H1 (cell line): ENCODE measurements around the gene CEACAM7. TPM values are rescaled to one million over a fixed set of nuclear protein-coding genes. Genes with fewer than 3 reads are reported as not detected.

Source experiments
- CTCF ChIA-PET: fragments of 300-600 bp; sonication (Branson Sonifier 250); formaldehyde crosslinking; loops from one replicate; lab custom pipeline; 2021; ENCODE audit not compliant: partially characterized antibody; lab: Charles Lee
- POLR2A ChIA-PET: fragments of 300-600 bp; sonication (Branson Sonifier 250); formaldehyde crosslinking; loops from one replicate; lab custom pipeline; 2021; ENCODE audit warnings: inconsistent platforms; ENCODE audit not compliant: partially characterized antibody; lab: Charles Lee
- DNase-seq, 2 experiments: peaks; one replicate each; pipeline versions ENCODE4 v3.0.0 to v3.0.0-alpha.2; 2010 to 2022; ENCODE audit warnings: low spot score in 2 of 2, low read depth in 1 of 2, mixed read lengths in 1 of 2
- FAIRE-seq: peaks from 2 replicates; lab custom pipeline; 2011; peaks lifted over from hg19 to GRCh38; lab: Jason Lieb, UNC
- H2AFZ ChIP-seq: 2 replicates; pipeline ENCODE4 v1.8.1; 2012; ENCODE audit warnings: low read length, inconsistent platforms
- H2AK5ac ChIP-seq: 2 replicates; pipeline ENCODE4 v1.6.1; 2013; ENCODE audit warnings: low read depth, low read length
- H2BK120ac ChIP-seq: replicated peaks from 2 replicates; pipeline ENCODE3; 2013; ENCODE audit warnings: low read depth, low read length, inconsistent platforms
- H2BK12ac ChIP-seq: 2 replicates; pipeline ENCODE4 v1.6.1; 2013; ENCODE audit warnings: low read depth, low read length
- H2BK15ac ChIP-seq: 2 replicates; pipeline ENCODE4 v1.6.1; 2013; ENCODE audit warnings: low read length
- H2BK20ac ChIP-seq: 2 replicates; pipeline ENCODE4 v1.6.1; 2013; ENCODE audit warnings: low read length
- H2BK5ac ChIP-seq: 2 replicates; pipeline ENCODE4 v1.6.1; 2013; ENCODE audit warnings: low read depth, low read length
- H3K14ac ChIP-seq: 2 replicates; pipeline ENCODE4 v1.6.1; 2013; ENCODE audit warnings: inconsistent platforms; ENCODE audit not compliant: insufficient read length
- H3K18ac ChIP-seq: 2 replicates; pipeline ENCODE4 v1.6.1; 2013; ENCODE audit warnings: low read length; ENCODE audit errors: extremely low read depth
- H3K23ac ChIP-seq: 2 replicates; pipeline ENCODE4 v1.6.1; 2013; ENCODE audit warnings: inconsistent platforms; ENCODE audit not compliant: insufficient read length
- H3K23me2 ChIP-seq: 2 replicates; pipeline ENCODE4 v1.6.1; 2013; ENCODE audit warnings: low read depth, low read length
- H3K27ac ChIP-seq: 2 replicates; pipeline ENCODE4 v1.6.1; 2011; ENCODE audit warnings: low read depth, low read length, inconsistent platforms
- H3K27me3 ChIP-seq, 4 experiments: replicated peaks in 1 of 4; 1 replicate in 1 of 4; 2 replicates in 3 of 4; pipeline versions ENCODE4 v1.6.1 to v1.8.1; 2011 to 2013; ENCODE audit warnings: low read length in 3 of 4, mild to moderate bottlenecking in 3 of 4, inconsistent platforms in 2 of 4, mixed read lengths in 2 of 4, moderate library complexity in 1 of 4; ENCODE audit not compliant: control insufficient read depth in 3 of 4, insufficient read depth in 3 of 4; ENCODE audit errors: extremely low read depth in 1 of 4
- H3K36me3 ChIP-seq, 4 experiments: 2 replicates each; pipeline versions ENCODE4 v1.6.1 to v1.8.1; 2011 to 2013; ENCODE audit warnings: mild to moderate bottlenecking in 4 of 4, low read length in 3 of 4, moderate library complexity in 2 of 4, control low read depth in 1 of 4, inconsistent platforms in 1 of 4; ENCODE audit not compliant: insufficient read depth in 4 of 4, control insufficient read depth in 2 of 4
- H3K4ac ChIP-seq: replicated peaks from 2 replicates; pipeline ENCODE3; 2013; ENCODE audit warnings: low read length, low read depth, mixed read lengths, inconsistent platforms; ENCODE audit not compliant: insufficient read length
- H3K4me1 ChIP-seq, 4 experiments: replicated peaks in 1 of 4; 1 replicate in 1 of 4; 2 replicates in 3 of 4; pipeline versions ENCODE4 v1.6.1 to v1.8.1; 2011 to 2013; ENCODE audit warnings: low read length in 3 of 4, inconsistent platforms in 2 of 4, mixed read lengths in 1 of 4; ENCODE audit not compliant: insufficient read depth in 4 of 4, control insufficient read depth in 3 of 4
- H3K4me2 ChIP-seq, 2 experiments: 2 replicates each; pipeline versions ENCODE4 v1.6.1 to v1.8.1; 2011 to 2013; ENCODE audit warnings: low read depth in 2 of 2, low read length in 2 of 2, control low read depth in 1 of 2, inconsistent platforms in 1 of 2, mild to moderate bottlenecking in 1 of 2; ENCODE audit not compliant: insufficient read depth in 1 of 2
- H3K4me3 ChIP-seq, 4 experiments: fragments of 200-600, 300-600 bp in 1 of 4; sonication (generic), shearing (Covaris generic), sonication (Bioruptor Twin) in 1 of 4; 2 replicates each; pipeline versions ENCODE4 v1.5.1 to v1.8.1; 2011 to 2016; ENCODE audit warnings: low read length in 4 of 4, low read depth in 3 of 4, control low read depth in 2 of 4, inconsistent platforms in 2 of 4, mild to moderate bottlenecking in 2 of 4, mixed read lengths in 1 of 4, moderate library complexity in 1 of 4; ENCODE audit not compliant: insufficient read depth in 2 of 4; ENCODE audit errors: extremely low read depth in 1 of 4
- H3K56ac ChIP-seq: replicated peaks from 2 replicates; pipeline ENCODE3; 2013; ENCODE audit warnings: low read depth, mild to moderate bottlenecking, mixed read lengths, low read length, inconsistent platforms; ENCODE audit not compliant: insufficient read length
- H3K79me1 ChIP-seq: 2 replicates; pipeline ENCODE4 v1.6.1; 2013; ENCODE audit warnings: low read depth, low read length, control low read depth
- H3K79me2 ChIP-seq, 2 experiments: 2 replicates each; pipeline versions ENCODE4 v1.6.1 to v1.8.1; 2012 to 2013; ENCODE audit warnings: low read length in 2 of 2, mild to moderate bottlenecking in 2 of 2, inconsistent platforms in 1 of 2; ENCODE audit not compliant: insufficient read depth in 2 of 2, control insufficient read depth in 1 of 2
- H3K9ac ChIP-seq, 4 experiments: replicated peaks in 1 of 4; 1 replicate in 1 of 4; 2 replicates in 3 of 4; pipeline versions ENCODE4 v1.6.1 to v1.8.1; 2011 to 2013; ENCODE audit warnings: low read depth in 3 of 4, low read length in 3 of 4, control low read depth in 2 of 4, mild to moderate bottlenecking in 2 of 4, moderate library complexity in 2 of 4, inconsistent platforms in 1 of 4; ENCODE audit errors: extremely low read depth in 1 of 4
- H3K9me3 ChIP-seq, 2 experiments: 2 replicates each; pipeline versions ENCODE4 v1.6.1 to v1.8.1; 2012 to 2013; ENCODE audit warnings: mild to moderate bottlenecking in 2 of 2, moderate library complexity in 2 of 2, control low read depth in 1 of 2, inconsistent platforms in 1 of 2, low read depth in 1 of 2, low read length in 1 of 2, mixed read lengths in 1 of 2; ENCODE audit not compliant: insufficient read depth in 2 of 2
- H4K20me1 ChIP-seq, 2 experiments: replicated peaks in 1 of 2; 2 replicates each; pipeline versions ENCODE3 to v1.8.1; 2011 to 2013; ENCODE audit warnings: inconsistent platforms in 2 of 2, low read length in 2 of 2, mild to moderate bottlenecking in 1 of 2; ENCODE audit not compliant: insufficient read depth in 2 of 2, control insufficient read depth in 1 of 2
- H4K5ac ChIP-seq: 2 replicates; pipeline ENCODE4 v1.6.1; 2013; ENCODE audit warnings: low read length, low read depth, mixed read lengths, inconsistent platforms; ENCODE audit not compliant: insufficient read length
- H4K8ac ChIP-seq: 2 replicates; pipeline ENCODE4 v1.8.0; 2013; ENCODE audit warnings: mild to moderate bottlenecking, moderate library complexity, low read length, inconsistent platforms; ENCODE audit not compliant: insufficient read depth; ENCODE audit errors: extremely low read depth
- H4K91ac ChIP-seq: replicated peaks from 2 replicates; pipeline ENCODE3; 2013; ENCODE audit warnings: low read length, mixed read lengths, inconsistent platforms; ENCODE audit not compliant: insufficient read length
- BACH1 ChIP-seq: IDR thresholded peaks from 2 replicates; pipeline ENCODE4 v1.6.1; 2012; ENCODE audit warnings: low read length, improper control_type of control experiment
- WGBS, 2 experiments: shearing (Covaris generic) in 1 of 2; methylation state at CpG; one replicate each; pipeline versions ENCODE4 v1.1.6 to v1.1.7; 2013 to 2015; ENCODE audit warnings: low lambda C conversion rate in 2 of 2, mixed read lengths in 2 of 2, inconsistent platforms in 1 of 2, low coverage in 1 of 2, missing lambda C conversion rate in 1 of 2; ENCODE audit not compliant: insufficient replicate concordance in 2 of 2, insufficient coverage in 1 of 2, insufficient read length in 1 of 2; ENCODE audit errors: extremely low coverage in 1 of 2, missing lambda C conversion rate in 1 of 2; 5-methylcytosine and 5-hydroxymethylcytosine counted together
- polyA plus RNA-seq, 7 experiments: library from polyadenylated mRNA; depleted of rRNA in 3 of 7; stranded (reverse) in 5 of 7; unstranded in 2 of 7; fragments of >200 nt in 5 of 7; fragments of 200-250 nt in 2 of 7; gene quantifications; 1 replicate in 5 of 7; 2 replicates in 1 of 7; 4 replicates in 1 of 7; pipeline versions ENCODE4 v1.2.1 to v1.2.3, GENCODE V29; 2011 to 2013; ENCODE audit warnings: missing spikeins in 2 of 7, mixed read lengths in 2 of 7
- total RNA-seq: library from RNA; stranded (reverse); fragmentation: NEBNext Ultra II Directional; extraction: Animal tissue kit (Norgen Biotek cat#: 25700); gene quantifications from 2 replicates; pipeline ENCODE4 v1.2.1, GENCODE V29; 2021

The CEACAM7 gene
- total and polyA plus RNA-seq, 2 of the 8 experiments (the other 6 are each of a cell fraction or from before 2014, with no cell fraction given) = not detected

DNA sequence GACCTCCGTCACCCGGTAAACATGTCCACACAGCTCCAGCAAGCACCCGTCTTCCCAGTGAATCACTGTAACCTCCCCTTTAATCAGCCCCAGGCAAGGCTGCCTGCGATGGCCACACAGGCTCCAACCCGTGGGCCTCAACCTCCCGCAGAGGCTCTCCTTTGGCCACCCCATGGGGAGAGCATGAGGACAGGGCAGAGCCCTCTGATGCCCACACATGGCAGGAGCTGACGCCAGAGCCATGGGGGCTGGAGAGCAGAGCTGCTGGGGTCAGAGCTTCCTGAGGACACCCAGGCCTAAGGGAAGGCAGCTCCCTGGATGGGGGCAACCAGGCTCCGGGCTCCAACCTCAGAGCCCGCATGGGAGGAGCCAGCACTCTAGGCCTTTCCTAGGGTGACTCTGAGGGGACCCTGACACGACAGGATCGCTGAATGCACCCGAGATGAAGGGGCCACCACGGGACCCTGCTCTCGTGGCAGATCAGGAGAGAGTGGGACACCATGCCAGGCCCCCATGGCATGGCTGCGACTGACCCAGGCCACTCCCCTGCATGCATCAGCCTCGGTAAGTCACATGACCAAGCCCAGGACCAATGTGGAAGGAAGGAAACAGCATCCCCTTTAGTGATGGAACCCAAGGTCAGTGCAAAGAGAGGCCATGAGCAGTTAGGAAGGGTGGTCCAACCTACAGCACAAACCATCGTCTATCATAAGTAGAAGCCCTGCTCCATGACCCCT, 11.3 kb upstream of the CEACAM7 start:
- Histone ChIP-seq H3K27me3 (no peaks in the 10 kb centered on the region), H3K79me1 (no peaks in the 10 kb centered on the region), H2BK15ac (no peak overlapping the region), H3K23ac (no peak overlapping the region), H3K18ac (no peak overlapping the region), H2BK20ac (no peak overlapping the region), H3K4me2 (no peak overlapping the region), H3K4me3 (no peak overlapping the region), H2AK5ac (no peak overlapping the region), H3K36me3 (no peaks in the 10 kb centered on the region), H2AFZ (no peak overlapping the region), H3K4me1 (no peaks in the 10 kb centered on the region), H2BK12ac (no peak overlapping the region), H3K9ac (no peak overlapping the region), H4K5ac (no peak overlapping the region), H3K27ac (no peak overlapping the region), H3K9me3 (peaks cover 88 to 93% of the 10 kb centered on the region in 2 experiments), H2BK120ac (no peak overlapping the region), H4K91ac (no peak overlapping the region), H3K14ac (no peak overlapping the region), H4K8ac (no peak overlapping the region), H3K23me2 (no peaks in the 10 kb centered on the region), H4K20me1 (no peaks in the 10 kb centered on the region), H3K4ac (no peak overlapping the region), H3K56ac (no peak overlapping the region), H3K79me2 (no peaks in the 10 kb centered on the region), H2BK5ac (no peak overlapping the region)
- WGBS, 2 experiments = 69% methylated on average over 17 of the region's 17 CpGs; no CpG with 5 or more reads in 1 of the 2 experiments
- DNase-seq (no peak), FAIRE-seq (no peak)
- ChIA-PET CTCF (interaction anchor here (0.9 to 1.2 kb wide), 2 partner anchors 9 to 54 kb away, joined by 3 read pairs; no protein-coding TSS in a partner anchor), POLR2A (no interaction called here)
- TF ChIP-seq BACH1 = no peak
